K562 (cell line): ENCODE data around the gene CLIC1. TPM values are rescaled to one million over a fixed set of nuclear protein-coding genes. Genes with fewer than 3 reads are reported as not detected.
A peak's percentile ranks its signal among the peaks of the same experiment; 100 is the strongest.

Experiments
- CEBPZ ChIP-seq: fragments of 150-350 bp; IDR thresholded peaks from 2 replicates; pipeline ENCODE4 v1.6.1; 2014; ENCODE audit warnings: low read depth, mild to moderate bottlenecking, low read length, borderline replicate concordance
- FOXK1 ChIP-seq: sonication (generic); formaldehyde crosslinking; IDR thresholded peaks from 2 replicates; pipeline ENCODE4 v1.8.0; 2022; ENCODE audit warnings: missing genetic modification reagents, mild to moderate bottlenecking, borderline replicate concordance
- JUND ChIP-seq, 2 experiments: IDR thresholded peaks; 2 replicates in 1 of 2; 3 replicates in 1 of 2; pipeline ENCODE4 v1.6.1; 2011; ENCODE audit warnings: borderline replicate concordance in 2 of 2, low read depth in 2 of 2, low read length in 2 of 2, improper control_type of control experiment in 1 of 2, missing biosample characterization in 1 of 2, missing genetic modification characterization in 1 of 2, missing genetic modification reagents in 1 of 2
- KLF6 ChIP-seq: fragments of 250-450 bp; sonication (Bioruptor Pico); IDR thresholded peaks from 2 replicates; pipeline ENCODE4 v1.4.0; 2020; ENCODE audit warnings: mild to moderate bottlenecking, moderate library complexity, borderline replicate concordance
- MAFG ChIP-seq: fragments of 450-650 bp; conservative IDR thresholded peaks from 2 replicates; pipeline ENCODE4 v1.6.1; 2016; ENCODE audit warnings: missing genetic modification characterization, missing compliant biosample characterization
- POLR3G ChIP-seq: IDR thresholded peaks from 2 replicates; pipeline ENCODE4 v1.6.1; 2011; ENCODE audit not compliant: insufficient read length, insufficient replicate concordance; ENCODE audit errors: extremely low read depth
- SMAD2 ChIP-seq: fragments of 150-350 bp; IDR thresholded peaks from 2 replicates; pipeline ENCODE4 v1.6.1; 2014; ENCODE audit warnings: low read depth, mild to moderate bottlenecking, low read length
- THRA ChIP-seq: fragments of 450-650 bp; IDR thresholded peaks from 2 replicates; pipeline ENCODE4 v1.6.1; 2017; ENCODE audit warnings: mild to moderate bottlenecking, moderate library complexity
- ZNF282 ChIP-seq: sonication (generic); formaldehyde crosslinking; IDR thresholded peaks from 2 replicates; pipeline ENCODE4 v1.8.1; 2023; ENCODE audit warnings: missing genetic modification reagents
- ZNF318 ChIP-seq, 2 experiments: fragments of 450-650 bp; IDR thresholded peaks; 2 replicates each; pipeline ENCODE4 v1.6.1; 2016; ENCODE audit warnings: mild to moderate bottlenecking in 2 of 2, borderline replicate concordance in 1 of 2, low read depth in 1 of 2, moderate library complexity in 1 of 2
- ZNF41 ChIP-seq: fragments of 250-450 bp; sonication (Bioruptor Pico); conservative IDR thresholded peaks from 2 replicates; pipeline ENCODE4 v1.4.0; 2020; ENCODE audit warnings: mild to moderate bottlenecking
- ZNF431 ChIP-seq: sonication (generic); formaldehyde crosslinking; IDR thresholded peaks from 2 replicates; pipeline ENCODE4 v1.8.0; 2022; ENCODE audit warnings: mild to moderate bottlenecking, missing genetic modification reagents
- polyA plus RNA-seq, 8 experiments: library from polyadenylated mRNA; depleted of rRNA in 4 of 8; stranded (reverse) in 5 of 8; unstranded in 3 of 8; fragments of >200 nt; fragmentation: Nextera tagmentation in 2 of 8; fragmentation: Illumina TruSeq in 1 of 8; extraction: Ambion mirVana in 2 of 8; extraction: Trizol in 1 of 8; gene quantifications; 2 replicates each; pipeline versions ENCODE4 v1.2.1 to v1.2.3, GENCODE V29; 2011 to 2014; ENCODE audit warnings: inconsistent platforms in 1 of 8, missing spikeins in 1 of 8
- total RNA-seq, 7 experiments: library from RNA; depleted of rRNA in 6 of 7; stranded (reverse); fragments of >200 nt in 6 of 7; fragmentation: Illumina TruSeq in 2 of 7; extraction: Trizol in 2 of 7; gene quantifications; 2 replicates each; pipeline versions ENCODE4 v1.2.1 to v1.2.3, GENCODE V29; 2011 to 2021; ENCODE audit warnings: low replicate concordance in 1 of 7

The CLIC1 gene
- total and polyA plus RNA-seq, 9 of the 15 experiments (the other 6 are each of a cell fraction or from before 2014, with no cell fraction given): 1,267 to 2,419 (median 1,808) TPM

- no peak for TF ChIP-seq THRA
- peak; percentile 14 for TF ChIP-seq ZNF431 (CRISPR knock-in tag)
- TF ChIP-seq KLF6 (CRISPR knock-in tag): no peak; the same call in 1 of the 2 replicates
- TF ChIP-seq SMAD2: no peak
- TF ChIP-seq ZNF41 (CRISPR knock-in tag): 0 out of 2 replicates have a peak, but pooled peaks have one; percentile 7
- TF ChIP-seq POLR3G: no peak
- no peak for TF ChIP-seq CEBPZ
- peak; percentile 86 for TF ChIP-seq MAFG (tag)
- peak; percentile 56; the same call in 1 of the 2 replicates for TF ChIP-seq FOXK1
- peak in 1 of 2 experiments; percentile 31; a peak in 1 of 4 replicates for TF ChIP-seq ZNF318 (IDR thresholded peaks at IDR 0.05; ENCODE audit: borderline replicate concordance in 1 of 2, low read depth in 1 of 2)
- TF ChIP-seq ZNF282 (CRISPR knock-in tag): no peak
- TF ChIP-seq JUND (IDR thresholded peaks at IDR 0.05; ENCODE audit: borderline replicate concordance, low read depth, low read length): peak; percentile 100
- peak; percentile 99; the same call in 2 of the 3 replicates for TF ChIP-seq JUND (tag; IDR thresholded peaks at IDR 0.05; ENCODE audit: borderline replicate concordance, low read depth, low read length)
Observed at GRCh38 chr6:31690231-31691077, 45.9 kb downstream of the CLIC1 start (continued).
